A673 (cell line): ENCODE data around the gene GRIN3A.

Experiments used
- EZH2 ChIP-seq: fragments of 200-600 bp; sonication (generic); IDR thresholded peaks from 2 replicates; pipeline ENCODE4 v1.6.1; 2017; ENCODE audit warnings: borderline replicate concordance, low read depth, mild to moderate bottlenecking, mixed read lengths, antibody characterized with exemption, low read length; ENCODE audit not compliant: poor library complexity, severe bottlenecking
- TF ChIP-seq, protein P1 (sequence below): fragments of 300-800, 200-600 bp; sonication (generic); conservative IDR thresholded peaks from 2 replicates; pipeline ENCODE4 v1.5.1; 2017; ENCODE audit warnings: low read depth, mild to moderate bottlenecking, antibody characterized with exemption, low read length, moderate library complexity, mixed read lengths

DNA sequence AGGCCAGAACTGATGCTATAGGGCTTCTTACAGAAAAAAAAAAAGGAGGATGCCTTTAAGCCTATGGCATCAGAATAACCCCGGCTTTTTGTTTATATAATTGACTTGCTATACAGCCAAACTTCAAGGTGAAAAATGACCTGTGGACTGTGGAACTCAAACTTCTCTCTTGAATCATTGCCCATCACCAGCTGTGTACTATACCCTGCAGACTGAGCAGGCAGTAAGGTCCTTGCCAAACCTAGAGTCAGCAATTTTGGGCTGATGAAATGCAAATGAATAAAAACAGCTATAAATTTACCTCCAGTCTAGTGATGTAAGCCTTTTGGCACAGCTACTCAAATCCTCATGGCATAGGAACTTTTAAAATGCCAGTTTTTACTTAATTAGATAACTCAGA is 99.1 kb downstream of the GRIN3A start:
- TF ChIP-seq, protein P1, sequence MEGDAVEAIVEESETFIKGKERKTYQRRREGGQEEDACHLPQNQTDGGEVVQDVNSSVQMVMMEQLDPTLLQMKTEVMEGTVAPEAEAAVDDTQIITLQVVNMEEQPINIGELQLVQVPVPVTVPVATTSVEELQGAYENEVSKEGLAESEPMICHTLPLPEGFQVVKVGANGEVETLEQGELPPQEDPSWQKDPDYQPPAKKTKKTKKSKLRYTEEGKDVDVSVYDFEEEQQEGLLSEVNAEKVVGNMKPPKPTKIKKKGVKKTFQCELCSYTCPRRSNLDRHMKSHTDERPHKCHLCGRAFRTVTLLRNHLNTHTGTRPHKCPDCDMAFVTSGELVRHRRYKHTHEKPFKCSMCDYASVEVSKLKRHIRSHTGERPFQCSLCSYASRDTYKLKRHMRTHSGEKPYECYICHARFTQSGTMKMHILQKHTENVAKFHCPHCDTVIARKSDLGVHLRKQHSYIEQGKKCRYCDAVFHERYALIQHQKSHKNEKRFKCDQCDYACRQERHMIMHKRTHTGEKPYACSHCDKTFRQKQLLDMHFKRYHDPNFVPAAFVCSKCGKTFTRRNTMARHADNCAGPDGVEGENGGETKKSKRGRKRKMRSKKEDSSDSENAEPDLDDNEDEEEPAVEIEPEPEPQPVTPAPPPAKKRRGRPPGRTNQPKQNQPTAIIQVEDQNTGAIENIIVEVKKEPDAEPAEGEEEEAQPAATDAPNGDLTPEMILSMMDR: no peak
- TF ChIP-seq EZH2: no peak
